ENCODE measurements around the gene THRB.

Gene THRB

DNA sequence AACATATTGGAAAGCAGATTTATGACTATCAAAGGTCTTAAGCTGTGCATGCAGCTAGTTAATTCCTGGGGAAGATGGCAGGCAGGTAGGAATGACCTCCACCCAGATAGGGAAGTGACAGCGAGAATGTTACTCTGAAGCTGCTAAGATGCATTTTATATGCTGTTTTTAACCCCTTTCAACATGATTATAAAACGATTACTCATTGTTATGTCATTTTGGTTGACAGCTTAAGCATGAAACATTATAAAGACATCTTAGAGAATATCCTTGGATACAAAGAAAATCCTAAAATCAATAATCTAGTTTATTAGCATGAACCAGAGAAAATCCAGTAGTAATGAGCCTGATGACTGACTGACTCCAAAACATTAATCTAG, 329.1 kb downstream of the THRB start:
- no peaks in the 10 kb centered on the region for H3F3A ChIP-seq (ENCODE audit: low read depth)
- TF ChIP-seq, protein P1, sequence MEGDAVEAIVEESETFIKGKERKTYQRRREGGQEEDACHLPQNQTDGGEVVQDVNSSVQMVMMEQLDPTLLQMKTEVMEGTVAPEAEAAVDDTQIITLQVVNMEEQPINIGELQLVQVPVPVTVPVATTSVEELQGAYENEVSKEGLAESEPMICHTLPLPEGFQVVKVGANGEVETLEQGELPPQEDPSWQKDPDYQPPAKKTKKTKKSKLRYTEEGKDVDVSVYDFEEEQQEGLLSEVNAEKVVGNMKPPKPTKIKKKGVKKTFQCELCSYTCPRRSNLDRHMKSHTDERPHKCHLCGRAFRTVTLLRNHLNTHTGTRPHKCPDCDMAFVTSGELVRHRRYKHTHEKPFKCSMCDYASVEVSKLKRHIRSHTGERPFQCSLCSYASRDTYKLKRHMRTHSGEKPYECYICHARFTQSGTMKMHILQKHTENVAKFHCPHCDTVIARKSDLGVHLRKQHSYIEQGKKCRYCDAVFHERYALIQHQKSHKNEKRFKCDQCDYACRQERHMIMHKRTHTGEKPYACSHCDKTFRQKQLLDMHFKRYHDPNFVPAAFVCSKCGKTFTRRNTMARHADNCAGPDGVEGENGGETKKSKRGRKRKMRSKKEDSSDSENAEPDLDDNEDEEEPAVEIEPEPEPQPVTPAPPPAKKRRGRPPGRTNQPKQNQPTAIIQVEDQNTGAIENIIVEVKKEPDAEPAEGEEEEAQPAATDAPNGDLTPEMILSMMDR (conservative IDR thresholded peaks at IDR 0.05; ENCODE audit: low read length) = no peak
- no peak for TF ChIP-seq EZH2phosphoT487 (IDR thresholded peaks at IDR 0.05; ENCODE audit: borderline replicate concordance)
- H3K9me2 ChIP-seq (replicated peaks; ENCODE audit: low read depth, low read length) = no peaks in the 10 kb centered on the region

DNA sequence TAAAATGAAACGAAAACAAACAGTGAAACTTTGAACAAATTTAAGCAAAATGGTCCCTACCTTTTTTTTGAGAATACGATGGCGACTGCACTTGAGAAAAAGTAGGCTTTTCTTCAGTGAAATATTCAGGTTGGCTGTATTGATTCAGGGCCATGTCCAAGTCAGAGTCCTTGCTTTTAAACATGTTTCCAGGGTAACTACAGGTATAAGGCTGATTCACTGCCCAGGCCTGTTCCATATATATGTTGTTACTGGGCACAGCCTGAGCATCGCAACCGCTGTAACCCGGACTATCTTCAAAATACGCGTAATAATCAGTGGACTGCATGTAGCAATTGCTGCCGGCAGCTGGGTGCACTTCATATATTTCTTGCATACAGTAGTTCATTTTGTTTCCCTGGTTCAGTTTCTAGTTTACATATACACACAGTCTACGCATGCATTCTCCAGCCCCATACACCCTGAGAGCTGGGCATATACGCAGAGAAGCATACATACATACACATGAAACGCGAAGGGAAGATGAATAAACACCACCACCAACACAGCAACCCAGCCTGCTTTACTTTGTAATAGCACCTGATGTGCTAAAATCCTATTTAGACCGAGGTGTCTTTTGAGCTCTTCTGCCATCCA, 329.6 kb downstream of the THRB start:
- Histone ChIP-seq H4K20me1 (ENCODE audit: insufficient read depth, low read length, poor library complexity, severe bottlenecking) (no peaks in the 10 kb centered on the region), H3K27me3 (ENCODE audit: insufficient read depth, low read length, poor library complexity, severe bottlenecking) (no peaks in the 10 kb centered on the region), H3K79me2 (ENCODE audit: insufficient read depth, low read length) (no peaks in the 10 kb centered on the region), H3K9me2 (replicated peaks; ENCODE audit: low read depth, low read length) (no peaks in the 10 kb centered on the region), H2AFZ (ENCODE audit: low read length) (no peak overlapping the region), H3K9me3 (ENCODE audit: insufficient read depth, low read depth, low read length) (no peaks in the 10 kb centered on the region), H3K4me1 (ENCODE audit: insufficient read depth, low read length, poor library complexity, severe bottlenecking) (no peaks in the 10 kb centered on the region), H3K4me2 (ENCODE audit: low read depth, low read length, poor library complexity, severe bottlenecking) (no peak overlapping the region), H3F3A (ENCODE audit: low read depth) (no peaks in the 10 kb centered on the region), H3K4me3 (ENCODE audit: low read length, poor library complexity, severe bottlenecking) (no peak overlapping the region), H3K36me3 (ENCODE audit: insufficient read depth, low read length) (no peaks in the 10 kb centered on the region), H3K9ac (ENCODE audit: low read depth, low read length, poor library complexity, severe bottlenecking) (no peak overlapping the region)
- TF ChIP-seq, protein P1 (conservative IDR thresholded peaks at IDR 0.05; ENCODE audit: low read length) = no peak
- TF ChIP-seq EZH2phosphoT487 (IDR thresholded peaks at IDR 0.05; ENCODE audit: borderline replicate concordance) = no peak

More for the DNA sequence above, 329.1 kb downstream of the THRB start:
- Histone ChIP-seq H3K4me2 (ENCODE audit: low read depth, low read length, poor library complexity, severe bottlenecking) (no peak overlapping the region), H3K4me3 (ENCODE audit: low read length, poor library complexity, severe bottlenecking) (no peak overlapping the region), H2AFZ (ENCODE audit: low read length) (no peak overlapping the region), H3K36me3 (ENCODE audit: insufficient read depth, low read length) (no peaks in the 10 kb centered on the region), H3K4me1 (ENCODE audit: insufficient read depth, low read length, poor library complexity, severe bottlenecking) (no peaks in the 10 kb centered on the region), H3K9me3 (ENCODE audit: insufficient read depth, low read depth, low read length) (no peaks in the 10 kb centered on the region), H4K20me1 (ENCODE audit: insufficient read depth, low read length, poor library complexity, severe bottlenecking) (no peaks in the 10 kb centered on the region), H3K79me2 (ENCODE audit: insufficient read depth, low read length) (no peaks in the 10 kb centered on the region), H3K9ac (ENCODE audit: low read depth, low read length, poor library complexity, severe bottlenecking) (no peak overlapping the region), H3K27me3 (ENCODE audit: insufficient read depth, low read length, poor library complexity, severe bottlenecking) (no peaks in the 10 kb centered on the region)

DNA sequence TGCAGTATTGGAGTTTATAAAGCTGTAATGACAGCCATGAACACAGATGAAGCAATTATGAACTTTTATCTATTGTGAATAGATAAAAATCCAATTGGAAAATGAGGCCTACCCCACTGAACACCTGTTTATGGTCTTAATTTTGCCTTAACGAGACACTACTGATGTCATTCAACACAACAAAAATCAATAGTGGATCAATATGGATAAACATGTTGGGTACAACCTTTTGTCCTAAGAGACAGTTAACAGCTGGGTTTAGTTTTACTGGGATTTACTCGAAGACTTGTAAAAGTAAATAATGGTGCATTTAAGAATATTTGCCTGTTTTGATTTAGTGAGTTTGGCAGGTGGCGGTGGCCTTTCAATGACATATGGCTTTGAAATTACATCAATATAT, 331.7 kb downstream of the THRB start:
- TF ChIP-seq EZH2phosphoT487 (IDR thresholded peaks at IDR 0.05; ENCODE audit: borderline replicate concordance) = no peak
- TF ChIP-seq, protein P1 (conservative IDR thresholded peaks at IDR 0.05; ENCODE audit: low read length) = no peak
- H3K36me3 ChIP-seq (ENCODE audit: insufficient read depth, low read length) = no peaks in the 10 kb centered on the region
- no peaks in the 10 kb centered on the region for H4K20me1 ChIP-seq (ENCODE audit: insufficient read depth, low read length, poor library complexity, severe bottlenecking)
- no peaks in the 10 kb centered on the region for H3K27me3 ChIP-seq (ENCODE audit: insufficient read depth, low read length, poor library complexity, severe bottlenecking)
- no peaks in the 10 kb centered on the region for H3K9me3 ChIP-seq (ENCODE audit: insufficient read depth, low read depth, low read length)
- no peak overlapping the region for H3K4me3 ChIP-seq (ENCODE audit: low read length, poor library complexity, severe bottlenecking)
- H3K79me2 ChIP-seq (ENCODE audit: insufficient read depth, low read length) = no peaks in the 10 kb centered on the region
- H3K4me2 ChIP-seq (ENCODE audit: low read depth, low read length, poor library complexity, severe bottlenecking) = no peak overlapping the region
- H3K9ac ChIP-seq (ENCODE audit: low read depth, low read length, poor library complexity, severe bottlenecking) = no peak overlapping the region
- no peaks in the 10 kb centered on the region for H3K9me2 ChIP-seq (replicated peaks; ENCODE audit: low read depth, low read length)
- no peak overlapping the region for H2AFZ ChIP-seq (ENCODE audit: low read length)
- H3F3A ChIP-seq (ENCODE audit: low read depth) = no peaks in the 10 kb centered on the region
- no peaks in the 10 kb centered on the region for H3K4me1 ChIP-seq (ENCODE audit: insufficient read depth, low read length, poor library complexity, severe bottlenecking)

Data from Loucy (cell line).